ENCODE data around the gene MYO18B.

- no peak for TF ChIP-seq REST (IDR thresholded peaks at IDR 0.05; ENCODE audit: low read depth)
- TF ChIP-seq EP300 (IDR thresholded peaks at IDR 0.05; ENCODE audit: borderline replicate concordance): no peak
- TF ChIP-seq CREB1 (IDR thresholded peaks at IDR 0.05; ENCODE audit: low read depth): no peak
- TF ChIP-seq MAX (IDR thresholded peaks at IDR 0.05): no peak
- TF ChIP-seq TCF12 (IDR thresholded peaks at IDR 0.05; ENCODE audit: low read depth): no peak
- TF ChIP-seq YY1 (IDR thresholded peaks at IDR 0.05; ENCODE audit: low read depth): no peak
- no peak for TF ChIP-seq CEBPB (IDR thresholded peaks at IDR 0.05)
- no peak for TF ChIP-seq FOXM1 (IDR thresholded peaks at IDR 0.05; ENCODE audit: borderline replicate concordance, low read depth)
Observed at GRCh38 chr22:25702040-25702439, 39.9 kb upstream of the MYO18B start.
